ENCODE measurements around the gene B3GNT5. TPM values are rescaled to one million over a fixed set of nuclear protein-coding genes. Genes with fewer than 3 reads are reported as not detected.

Gene B3GNT5
- total and polyA plus RNA-seq, 2 experiments from 2014 or later: 4.9 to 6.4 TPM

- H3K36me3 ChIP-seq (ENCODE audit: insufficient read depth): peaks cover 5% of the 10 kb centered on the region; the same call in 1 of the 2 replicates
- no peaks in the 10 kb centered on the region for H3F3A ChIP-seq (replicated peaks; ENCODE audit: low read depth)
- H4K20me1 ChIP-seq (replicated peaks; ENCODE audit: insufficient read depth): no peaks in the 10 kb centered on the region; the same call in 1 of the 2 replicates
- H3K27ac ChIP-seq (ENCODE audit: low read depth): no peak overlapping the region
- no peaks in the 10 kb centered on the region for H3K79me2 ChIP-seq (replicated peaks; ENCODE audit: insufficient read depth)
- TF ChIP-seq CTCF (conservative IDR thresholded peaks at IDR 0.05; ENCODE audit: low read depth in 2 of 2) (no peak), REST (IDR thresholded peaks at IDR 0.05; ENCODE audit: unreplicated experiment) (no peak), NANOG (IDR thresholded peaks at IDR 0.05; ENCODE audit: borderline replicate concordance) (no peak), EZH2 (IDR thresholded peaks at IDR 0.05; ENCODE audit: low read depth, unreplicated experiment) (no peak), EZH2phosphoT487 (IDR thresholded peaks at IDR 0.05; ENCODE audit: unreplicated experiment) (no peak), STAT1 (IDR thresholded peaks at IDR 0.05; ENCODE audit: unreplicated experiment) (no peak), ZNF331 (CRISPR knock-in tag; IDR thresholded peaks at IDR 0.05; ENCODE audit: low read depth) (no peak), JUNB (IDR thresholded peaks at IDR 0.05; ENCODE audit: unreplicated experiment) (no peak), ZNF114 (CRISPR knock-in tag; IDR thresholded peaks at IDR 0.05) (no peak), CREB1 (CRISPR knock-in tag; IDR thresholded peaks at IDR 0.05; ENCODE audit: low read depth) (no peak), ETS1 (IDR thresholded peaks at IDR 0.05) (no peak), POLR2AphosphoS5 (IDR thresholded peaks at IDR 0.05; ENCODE audit: low read depth) (no peak), ZNF462 (CRISPR knock-in tag; IDR thresholded peaks at IDR 0.05) (no peak)
- no peak overlapping the region for H3K4me3 ChIP-seq
- Mint-ChIP-seq H3K27me3 (ENCODE audit: insufficient read depth, low read depth, poor library complexity) (no peaks in the 10 kb centered on the region), H3K27ac (no peak overlapping the region), H3K4me1 (peaks cover 10% of the 10 kb centered on the region; the same call in 2 of the 3 replicates), H3K4me3 (no peak overlapping the region), H3K9me3 (no peaks in the 10 kb centered on the region), H3K36me3 (ENCODE audit: low read depth) (no peaks in the 10 kb centered on the region)
- H3K4me1 ChIP-seq (ENCODE audit: insufficient read depth): no peaks in the 10 kb centered on the region
- ATAC-seq: no peak
- H3K9me2 ChIP-seq (ENCODE audit: insufficient read depth): no peaks in the 10 kb centered on the region
- H3K4me2 ChIP-seq: no peak overlapping the region
- no peak overlapping the region for H2AFZ ChIP-seq
- no peaks in the 10 kb centered on the region for H3K27me3 ChIP-seq (ENCODE audit: insufficient read depth)
- no peak for DNase-seq (ENCODE audit: low spot score)
These were observed 64.2 kb downstream of the B3GNT5 start for GRCh38 chr3:183317271-183317670.
